SH-SY5Y (cell line): ENCODE data around the gene MYH2.

Source experiments
- GATA2 ChIP-seq: IDR thresholded peaks from 2 replicates; pipeline ENCODE4 v1.6.1; 2011; ENCODE audit warnings: mild to moderate bottlenecking, low read depth, low read length
- GATA3 ChIP-seq: IDR thresholded peaks from 2 replicates; pipeline ENCODE4 v1.6.1; 2011; ENCODE audit warnings: low read depth, mild to moderate bottlenecking, low read length, moderate library complexity

The MYH2 gene

DNA sequence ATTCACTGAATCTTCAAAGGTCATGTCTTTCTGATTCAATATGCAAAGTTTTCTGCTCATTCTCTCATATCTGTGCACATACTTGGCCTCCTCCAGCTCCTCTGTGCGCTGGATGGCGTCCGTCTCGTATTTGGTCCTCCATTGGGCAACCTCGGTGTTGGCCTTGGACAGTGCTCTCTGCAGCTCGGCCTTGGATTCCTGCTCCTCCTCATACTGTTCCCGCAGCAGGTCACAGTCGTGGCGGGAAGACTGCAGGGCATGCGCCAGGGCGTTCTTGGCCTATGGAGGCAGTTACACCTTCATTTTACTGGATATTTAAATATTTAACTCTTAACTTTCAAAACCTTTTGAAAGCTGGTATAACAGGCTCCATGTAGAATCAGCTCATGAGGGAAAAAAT is 22.9 kb downstream of the MYH2 start:
- no peak for TF ChIP-seq GATA3
- no peak for TF ChIP-seq GATA2

DNA sequence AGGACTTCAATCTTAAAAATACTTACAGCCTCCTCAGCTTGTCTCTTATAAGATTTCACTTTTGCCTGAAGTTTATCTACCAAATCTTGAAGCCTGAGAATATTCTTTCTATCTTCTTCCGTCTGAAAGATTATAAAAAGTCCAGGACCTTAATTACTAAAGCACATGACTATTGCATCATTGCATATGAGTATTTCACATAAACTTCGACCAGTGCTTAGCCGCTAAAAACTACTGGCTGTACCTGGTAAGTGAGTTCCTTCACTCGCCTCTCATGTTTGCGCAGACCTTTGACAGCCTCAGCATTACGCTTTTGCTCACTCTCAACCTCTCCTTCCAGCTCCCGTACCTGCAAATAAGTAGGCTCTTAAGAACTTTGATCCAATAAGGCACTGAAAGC is 26.4 kb downstream of the MYH2 start:
- TF ChIP-seq GATA2 (no peak), GATA3 (no peak)

- TF ChIP-seq GATA3 (no peak), GATA2 (no peak)
Measured at GRCh38 chr17:10521949-10522348, 27.5 kb downstream of the MYH2 start.

DNA sequence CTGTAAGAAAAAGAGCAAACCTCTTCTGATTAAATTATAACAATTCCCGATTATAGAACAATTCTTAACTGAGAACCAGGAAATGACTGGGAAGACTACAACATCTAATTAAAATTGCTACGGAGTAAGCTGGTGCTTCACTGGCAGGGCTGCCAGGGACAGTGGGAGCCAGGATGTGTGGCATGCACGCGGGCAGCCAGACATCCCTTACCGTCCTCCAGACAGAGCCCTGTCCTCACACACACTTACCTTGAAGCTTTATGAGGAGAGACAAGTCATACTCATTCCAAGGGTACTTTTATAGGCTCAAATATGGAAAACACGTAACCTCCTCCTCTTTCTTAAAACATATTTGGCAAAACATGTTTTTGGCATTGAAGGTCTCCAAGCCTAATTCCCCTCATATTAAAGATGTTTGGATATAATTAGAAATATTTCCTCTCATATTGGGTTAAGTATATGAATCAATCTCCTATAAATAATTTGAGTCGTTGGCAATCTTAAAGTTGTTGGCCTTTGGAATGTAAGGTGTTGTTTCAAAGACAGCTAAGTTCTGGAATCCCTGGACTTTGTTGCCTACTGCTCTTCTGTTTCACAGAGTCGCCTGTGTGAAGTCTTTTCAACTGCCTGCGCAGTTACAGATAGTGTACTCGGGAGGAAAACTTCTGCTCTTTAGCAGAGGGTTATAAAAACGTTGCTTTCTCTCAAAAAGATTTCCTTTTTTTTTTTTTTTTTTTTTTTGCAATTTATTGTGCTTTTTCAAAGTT is 31.0 kb downstream of the MYH2 start, which contains the start of gene MYH1:
Gene MYH1, minus strand, starts transcription at position 272 of the 767 bp plus-strand sequence. CDS start 1,900 bp downstream, outside the sequence.
- TF ChIP-seq GATA3 (no peak), GATA2 (no peak)

DNA sequence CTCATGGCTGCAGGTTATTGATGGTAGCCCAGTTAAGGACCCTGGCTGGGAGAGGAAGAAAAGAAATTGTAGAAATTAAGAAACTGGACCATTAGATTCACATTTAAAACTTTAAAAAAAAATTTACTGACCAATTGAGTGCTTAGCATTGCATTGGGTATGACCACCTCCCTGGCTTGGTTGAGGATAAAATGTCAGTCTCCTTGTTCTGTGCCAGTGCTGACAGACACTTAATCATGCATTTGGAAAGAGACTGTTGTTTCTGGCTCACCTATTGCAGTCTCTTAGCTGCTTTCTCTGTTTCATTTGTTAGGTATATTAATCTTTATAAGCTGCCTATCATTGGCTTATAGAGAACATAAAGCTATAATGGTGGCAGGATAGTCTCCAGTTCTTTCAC is 32.8 kb downstream of the MYH2 start:
- no peak for TF ChIP-seq GATA2
- TF ChIP-seq GATA3, result no peak

DNA sequence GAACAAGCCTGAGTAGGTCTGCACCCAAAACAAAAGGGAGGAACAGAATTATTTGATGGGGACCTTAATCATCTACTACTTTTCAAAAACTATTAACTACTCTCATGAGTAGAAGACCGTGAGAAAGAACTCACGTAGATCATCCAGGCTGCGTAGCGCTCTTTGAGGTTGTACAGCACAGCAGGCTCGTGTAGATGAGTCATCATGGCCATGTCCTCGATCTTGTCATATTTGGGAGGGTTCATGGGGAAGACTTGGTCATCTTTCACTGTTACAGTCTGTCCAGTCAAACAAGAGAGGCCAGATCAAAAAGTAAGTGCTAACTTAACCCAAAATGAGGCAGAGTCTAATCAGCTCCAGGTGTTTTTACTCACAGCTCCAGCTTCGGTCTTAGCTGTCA is 33.4 kb downstream of the MYH2 start:
- TF ChIP-seq GATA2, result no peak
- no peak for TF ChIP-seq GATA3

GRCh38 chr17:10513299-10514067 is 36.0 kb downstream of the MYH2 start:
- TF ChIP-seq GATA3 (no peak), GATA2 (no peak)

DNA sequence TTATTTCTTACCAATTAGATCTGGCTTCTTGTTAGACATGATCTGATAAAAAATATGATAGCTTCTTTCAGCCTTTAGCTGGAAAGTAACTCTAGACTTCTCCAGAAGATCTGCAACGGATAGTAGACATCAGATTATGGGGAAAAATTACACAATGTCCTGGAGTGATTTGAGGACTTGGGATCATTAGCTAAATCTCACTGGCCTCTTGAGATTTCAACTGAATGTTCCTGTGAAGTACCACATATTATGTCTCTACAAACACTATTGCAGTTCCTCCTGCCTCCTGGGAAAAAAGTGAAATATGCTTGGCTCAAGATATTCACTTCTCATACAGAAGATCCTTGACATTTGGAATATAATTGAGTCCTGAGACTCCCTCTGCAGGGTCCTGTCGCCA is 36.6 kb downstream of the MYH2 start:
- TF ChIP-seq GATA2, result no peak

DNA sequence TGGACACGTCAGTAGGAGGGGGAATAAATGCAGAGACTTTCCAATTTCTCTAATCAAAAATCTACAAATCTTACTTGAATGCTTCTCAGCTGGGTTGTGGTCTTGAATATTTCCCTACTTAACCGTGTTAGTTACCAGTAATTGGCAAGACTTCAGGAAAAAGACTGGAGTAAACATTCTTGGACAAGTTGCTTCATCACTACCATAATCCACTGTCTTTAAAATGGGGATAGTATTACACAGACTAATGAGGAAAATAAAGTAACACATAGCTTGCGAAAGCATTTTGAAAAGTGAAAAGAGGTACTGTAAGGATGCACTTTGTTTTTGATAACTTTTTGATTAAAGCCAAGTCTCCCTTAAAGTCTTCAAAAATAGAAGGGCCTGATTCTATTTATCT is 49.5 kb downstream of the MYH2 start:
- no peak for TF ChIP-seq GATA3

DNA sequence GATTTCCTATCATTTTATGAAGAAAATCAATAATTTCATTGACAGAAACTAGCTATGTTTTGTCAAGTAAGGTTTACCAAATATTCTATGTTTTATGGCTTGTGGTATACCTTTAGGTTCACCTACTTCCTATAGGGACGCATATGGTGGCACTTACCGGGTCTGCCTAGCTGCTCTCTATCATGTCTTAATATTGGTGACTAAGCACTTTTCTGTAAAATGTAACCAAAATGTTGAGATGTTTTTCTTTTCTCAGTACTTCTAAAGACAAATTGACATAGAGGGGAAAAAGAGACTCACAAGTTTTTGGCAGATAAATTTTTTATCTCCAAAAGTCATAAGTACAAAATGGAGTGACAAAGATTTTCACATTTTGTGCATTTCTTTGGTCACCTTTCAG is 57.5 kb downstream of the MYH2 start:
- TF ChIP-seq GATA2 (no peak), GATA3 (no peak)

DNA sequence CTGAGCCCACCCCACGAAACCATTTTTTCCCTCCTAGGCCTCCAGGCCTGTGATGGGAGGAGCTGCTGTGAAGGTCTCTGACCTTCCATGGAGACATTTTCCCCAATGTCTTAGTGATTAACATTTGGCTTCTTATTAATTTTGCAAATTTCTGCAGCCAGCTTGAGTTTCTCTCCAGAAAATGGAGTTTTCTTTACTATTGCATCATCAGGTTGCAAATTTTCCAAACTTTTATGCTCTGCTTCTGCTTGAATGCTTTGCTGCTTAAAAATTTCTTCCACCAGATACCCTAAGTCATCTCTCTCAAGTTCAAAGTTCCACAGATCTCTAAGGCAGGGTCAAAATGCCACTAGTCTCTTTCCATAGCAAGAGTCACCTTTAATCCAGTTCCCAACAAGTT is 67.2 kb downstream of the MYH2 start:
- TF ChIP-seq GATA3 (no peak), GATA2 (no peak)

DNA sequence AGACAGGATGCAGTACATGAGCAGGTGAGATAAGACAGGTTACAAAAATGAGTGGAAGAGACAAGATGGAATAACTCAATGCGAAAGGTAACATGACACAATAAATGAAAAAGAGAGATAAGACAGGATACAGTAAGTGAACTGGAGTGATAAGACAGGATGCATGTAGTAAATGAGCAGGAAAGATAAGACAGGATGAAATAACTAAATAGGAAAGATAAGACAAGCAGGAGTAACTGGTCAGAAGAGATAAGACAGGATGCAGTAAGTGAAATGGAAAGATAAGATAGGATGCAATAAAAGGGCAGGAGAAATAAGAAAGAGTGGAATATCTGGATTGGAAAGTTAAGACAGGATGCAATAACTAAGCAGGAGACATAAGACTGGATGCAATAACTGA is 71.8 kb downstream of the MYH2 start:
- TF ChIP-seq GATA2, result no peak
- no peak for TF ChIP-seq GATA3

GRCh38 chr17:10474536-10474935 is 74.9 kb downstream of the MYH2 start:
- TF ChIP-seq GATA3, result no peak
- no peak for TF ChIP-seq GATA2

DNA sequence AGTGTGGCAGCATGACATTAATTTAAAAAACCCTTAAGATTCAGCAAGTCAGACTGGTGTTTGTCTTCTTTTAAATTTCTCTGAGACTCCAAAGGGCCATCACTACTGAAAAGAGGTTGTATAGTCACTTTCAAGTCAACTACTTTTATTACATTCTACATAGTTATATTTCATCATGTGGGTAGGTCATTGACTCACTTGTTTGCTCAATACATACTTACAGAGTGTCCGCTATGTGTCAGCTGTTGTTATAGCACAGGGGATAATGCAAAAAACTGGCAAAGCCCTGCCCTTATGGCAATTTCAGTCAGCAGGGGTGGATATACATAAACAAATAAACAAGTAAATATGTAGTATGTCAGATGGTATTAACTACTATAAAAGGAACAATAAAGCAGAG is 77.6 kb downstream of the MYH2 start:
- no peak for TF ChIP-seq GATA2
- no peak for TF ChIP-seq GATA3
